Measurements from ENCODE around the gene PGM2L1.
"Not testable (repeated sequence)": the region's sequence is repeated elsewhere in the genome, so short reads cannot be mapped to it uniquely, and the experiment has no call there.

The PGM2L1 gene

GRCh38 chr11:74332291-74332690, 65.9 kb downstream of the PGM2L1 start:
- DNase-seq, result no peak

DNA sequence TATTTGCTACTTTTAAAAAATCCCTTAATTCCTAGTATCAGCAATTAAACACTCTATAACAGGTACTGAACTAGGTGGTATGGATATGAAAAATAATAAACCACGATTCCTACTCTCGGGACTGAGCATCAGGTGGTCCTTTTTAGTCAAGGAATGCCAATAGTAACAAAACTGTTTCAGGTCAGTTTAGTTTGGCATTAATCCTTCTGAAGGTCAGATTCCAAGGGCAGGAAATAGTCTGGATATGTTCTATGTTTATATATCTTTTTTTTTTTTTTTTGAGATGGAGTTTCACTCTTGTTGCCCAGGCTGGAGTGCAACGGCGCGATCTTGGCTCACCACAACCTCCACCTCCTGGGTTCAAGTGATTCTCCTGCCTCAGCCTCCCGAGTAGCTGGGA, 67.2 kb downstream of the PGM2L1 start:
- DNase-seq, result not testable (repeated sequence)

- peak; percentile 31 for DNase-seq
These were observed 68.0 kb downstream of the PGM2L1 start for GRCh38 chr11:74330075-74330858.

- DNase-seq, result no peak
These were observed 71.2 kb downstream of the PGM2L1 start for GRCh38 chr11:74327076-74327475.

DNA sequence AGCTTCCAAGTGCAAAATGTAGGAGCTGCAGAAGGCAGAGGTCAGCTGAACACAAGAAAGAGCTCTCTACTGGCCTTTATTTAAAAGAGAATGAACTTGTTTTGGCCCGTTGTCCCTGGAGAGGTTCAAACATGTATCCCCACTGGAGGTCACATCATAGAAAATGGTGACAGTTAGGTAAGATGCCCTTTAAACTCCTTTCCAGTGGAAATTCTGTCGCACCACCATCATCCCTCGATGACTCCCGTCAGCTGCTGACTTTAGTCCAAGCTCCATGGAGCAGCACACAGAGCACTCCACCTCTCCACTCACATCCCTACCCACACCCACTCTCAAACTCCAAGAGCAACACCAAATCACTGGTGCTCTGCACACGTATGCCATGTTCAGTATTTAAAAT, 71.6 kb downstream of the PGM2L1 start:
- no peak for DNase-seq

GRCh38 chr11:74325649-74326645, 72.3 kb downstream of the PGM2L1 start:
- peak; percentile 89 for DNase-seq

GRCh38 chr11:74322667-74323066, 75.6 kb downstream of the PGM2L1 start:
- no peak for DNase-seq

DNA sequence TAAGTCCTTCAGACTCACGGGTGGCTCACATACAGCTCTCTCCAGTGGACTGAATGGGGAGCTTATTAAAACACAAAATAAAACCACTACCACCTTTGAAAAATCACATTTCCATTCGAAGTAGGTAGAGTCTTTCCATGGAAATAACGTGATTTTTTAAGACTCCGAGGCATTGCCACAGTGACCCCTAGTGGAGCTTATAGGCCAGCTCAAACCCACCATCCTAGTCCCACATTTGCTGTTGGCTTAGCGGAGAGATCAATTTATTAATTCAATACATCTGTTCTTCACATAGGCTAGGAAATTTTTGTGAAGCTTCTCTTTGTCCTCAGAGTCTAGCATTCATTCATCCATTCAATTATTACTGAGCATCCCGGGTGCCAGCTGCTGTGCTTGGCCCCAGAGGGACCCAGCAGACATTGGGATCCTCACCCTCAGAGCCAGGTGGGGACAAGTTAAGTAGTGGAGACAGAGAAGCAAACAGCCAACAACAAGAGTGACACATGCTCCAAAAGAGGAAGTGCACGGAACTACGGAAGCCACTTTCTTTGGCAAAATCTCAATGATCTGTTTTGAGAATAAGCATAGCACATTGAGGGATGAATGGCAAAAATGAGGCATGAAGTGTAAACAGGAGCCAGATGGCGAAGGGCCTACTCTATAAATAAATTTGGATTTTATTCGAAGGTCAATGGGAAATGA, 76.6 kb downstream of the PGM2L1 start:
- peak; percentile 49 for DNase-seq

DNA sequence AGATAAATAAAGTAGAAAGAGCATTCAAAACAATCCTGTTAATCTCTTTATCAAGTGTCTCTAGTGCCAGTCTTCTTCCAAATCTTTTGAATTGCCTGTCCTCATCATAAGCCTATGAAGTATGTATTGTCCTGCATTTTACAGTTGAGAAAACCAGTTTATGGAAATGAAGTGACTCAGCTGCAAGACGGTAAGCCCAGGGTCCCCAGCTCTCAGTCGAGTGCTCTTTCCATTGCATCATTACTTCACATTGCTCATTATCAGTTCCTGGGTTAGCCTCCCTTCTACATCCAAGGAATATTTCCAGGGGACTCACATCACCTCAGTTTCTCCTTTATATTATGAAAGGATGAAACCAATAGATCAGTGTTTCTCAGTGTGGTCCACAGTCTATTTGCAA, 77.7 kb downstream of the PGM2L1 start:
- no peak for DNase-seq

- no peak for DNase-seq
These were observed 79.0 kb downstream of the PGM2L1 start for GRCh38 chr11:74319139-74319816.

DNA sequence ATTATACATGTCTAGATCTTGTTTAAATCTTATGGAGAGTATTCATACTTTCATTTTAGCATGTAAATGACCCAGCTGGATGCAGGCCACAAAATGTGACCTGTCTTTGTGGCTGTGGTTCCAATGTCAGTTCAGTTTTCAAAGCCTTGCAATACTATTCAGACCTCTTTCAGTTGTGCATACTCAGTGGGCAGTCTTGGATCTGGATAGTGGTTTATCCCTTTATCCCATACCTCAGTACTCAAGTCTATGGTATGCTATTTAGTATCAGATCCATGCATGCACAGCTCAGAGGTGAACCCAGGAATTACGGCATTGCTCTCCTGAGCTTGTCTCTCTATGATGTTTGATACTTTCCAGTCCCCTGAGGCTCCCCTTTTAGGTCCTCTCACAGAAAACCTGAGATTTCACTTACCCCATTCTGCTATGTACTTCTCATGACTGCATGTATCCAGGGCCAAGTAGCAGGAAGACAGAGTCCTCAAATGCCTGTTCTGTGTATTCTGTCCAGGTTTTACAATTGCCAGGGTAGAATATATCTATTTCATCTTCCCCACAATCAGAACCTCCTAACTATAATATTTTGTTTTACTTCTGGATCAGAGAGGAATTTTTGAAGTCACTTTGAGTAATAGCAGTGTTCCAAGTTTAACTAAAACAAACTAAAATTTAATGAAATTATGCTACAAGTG, 79.8 kb downstream of the PGM2L1 start:
- no peak for DNase-seq

- DNase-seq, result no peak
These were observed 81.3 kb downstream of the PGM2L1 start for GRCh38 chr11:74316772-74317505.

GRCh38 chr11:74312326-74312725, 85.9 kb downstream of the PGM2L1 start:
- DNase-seq, result no peak

DNA sequence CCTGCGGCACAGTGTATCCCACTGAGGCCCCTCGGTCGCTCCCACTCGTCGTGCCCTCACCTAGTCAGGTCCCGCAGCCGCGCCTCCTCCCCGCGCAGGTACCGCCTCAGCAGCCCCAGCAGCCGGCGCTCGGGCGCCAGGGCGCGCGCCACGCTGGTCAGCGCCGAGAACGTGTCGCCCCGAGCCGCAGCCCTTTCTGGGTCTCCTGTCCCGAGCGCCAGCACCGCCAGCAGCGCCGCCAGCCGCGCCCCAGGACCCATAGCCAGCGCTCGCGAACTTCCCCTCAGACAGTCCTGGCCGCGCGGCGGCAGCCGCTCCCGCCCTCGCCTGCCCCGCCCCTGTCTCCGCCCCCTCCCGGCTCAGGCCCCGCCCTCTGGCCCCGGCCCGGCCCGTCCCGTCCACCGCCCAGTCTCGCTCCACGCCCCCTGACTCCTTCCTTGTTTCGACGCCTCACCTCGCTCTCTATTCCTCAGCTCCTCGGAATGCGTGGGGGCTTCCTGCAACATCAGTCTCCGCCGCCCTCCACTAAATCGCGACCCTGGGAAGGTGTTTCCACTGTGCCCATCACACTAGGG, 86.8 kb downstream of the PGM2L1 start, which contains the start of gene P4HA3:
Gene P4HA3 (minus strand): TSS at position 289 of the 575 bp plus-strand sequence. CDS start 29 bp downstream, at position 260.
- DNase-seq, result peak; percentile 36

DNA sequence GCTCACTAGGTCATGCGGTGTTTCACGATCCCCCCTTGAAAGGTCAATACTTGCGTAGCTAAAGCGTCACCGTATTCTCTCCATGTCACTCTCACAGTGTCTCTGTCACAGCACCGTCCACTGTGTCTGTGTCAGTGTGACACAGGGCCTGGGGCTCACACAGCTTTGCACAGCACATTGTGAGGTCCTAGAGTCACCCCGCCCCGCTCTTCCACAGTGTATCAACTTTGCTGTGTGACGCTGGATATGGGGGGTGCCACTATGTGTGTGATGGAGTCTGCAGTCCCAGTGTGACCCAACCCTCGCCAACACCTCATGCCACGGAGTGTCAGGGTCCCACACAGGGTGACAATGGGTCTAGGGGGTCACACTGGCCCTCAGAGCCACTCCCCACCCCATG, 87.4 kb downstream of the PGM2L1 start:
- no peak for DNase-seq

- no peak for DNase-seq
These were observed 90.8 kb downstream of the PGM2L1 start for GRCh38 chr11:74307434-74307833.

GRCh38 chr11:74306435-74307175, 91.6 kb downstream of the PGM2L1 start:
- DNase-seq, result no peak

- no peak for DNase-seq
These were observed 99.2 kb downstream of the PGM2L1 start for GRCh38 chr11:74299015-74299414.

GRCh38 chr11:74297484-74297883, 100.7 kb downstream of the PGM2L1 start:
- DNase-seq, result no peak

DNA sequence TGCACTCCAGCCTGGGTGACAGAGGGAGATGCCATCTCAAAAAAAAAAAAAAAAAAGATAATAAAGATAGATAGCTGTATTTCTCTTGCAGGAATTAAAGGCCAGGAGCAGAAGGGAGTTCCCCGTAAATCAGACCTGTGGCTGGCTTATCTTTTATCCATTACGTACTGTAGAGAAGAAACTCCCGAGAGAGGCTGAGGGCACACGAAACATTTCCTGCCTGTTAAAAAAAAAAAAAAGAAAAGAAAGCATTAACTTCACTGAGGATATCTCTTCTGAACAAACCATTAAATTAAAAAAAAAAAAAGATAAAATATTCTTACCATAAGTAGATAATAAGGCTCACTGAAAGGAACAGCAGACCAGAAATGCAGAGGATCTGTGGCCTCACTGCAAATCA, 109.3 kb downstream of the PGM2L1 start:
- DNase-seq, result no peak

All from NCI-H2029 (cell line).